Activated B cell treated with CpG ODN at 0.5 μM for 24 hours (primary cell): ENCODE measurements around the gene PCGF3. TPM values are rescaled to one million over a fixed set of nuclear protein-coding genes. Genes with fewer than 3 reads are reported as not detected.

Experiments
- ATAC-seq: fragments of 200-7000 bp; cut with Tn5 transposase; one replicate; pipeline ENCODE4 v1.10.0; 2021; ENCODE audit warnings: low read depth, mild to moderate bottlenecking, moderate library complexity
- CTCF ChIA-PET: fragments of 350-600 bp; sonication (Branson Sonifier 250); formaldehyde crosslinking; loops from one replicate; lab custom pipeline; 2021; ENCODE audit warnings: antibody characterized with exemption; lab: Charles Lee
- POLR2A ChIA-PET: fragments of 350-600 bp; sonication (Branson Sonifier 250); formaldehyde crosslinking; loops from one replicate; lab custom pipeline; 2021; ENCODE audit warnings: antibody characterized with exemption; lab: Charles Lee
- DNase-seq: peaks from one replicate; pipeline ENCODE4 v3.0.0; 2022
- H3K27ac Mint-ChIP-seq: one replicate; pipeline ENCODE4 v1.8.0; 2020; ENCODE audit warnings: mixed read lengths
- H3K27me3 Mint-ChIP-seq: one replicate; pipeline ENCODE4 v1.8.0; 2021; ENCODE audit warnings: mixed read lengths
- H3K36me3 Mint-ChIP-seq: one replicate; pipeline ENCODE4 v1.8.0; 2021; ENCODE audit warnings: low read depth, mixed read lengths
- H3K4me1 Mint-ChIP-seq: one replicate; pipeline ENCODE4 v1.8.0; 2021; ENCODE audit warnings: mixed read lengths
- H3K4me3 Mint-ChIP-seq: one replicate; pipeline ENCODE4 v1.8.0; 2020; ENCODE audit warnings: mild to moderate bottlenecking, mixed read lengths
- H3K9me3 Mint-ChIP-seq: one replicate; pipeline ENCODE4 v1.8.0; 2020; ENCODE audit warnings: mixed read lengths
- intact Hi-C: fragments of 100-400 bp; cut with micrococcal nuclease; formaldehyde crosslinking; loops from one replicate; pipeline ENCODE4 v1.15.1; 2024
- total RNA-seq: library from RNA; stranded (reverse); gene quantifications from 2 replicates; pipeline ENCODE4 v1.2.3, GENCODE V29; 2022
- TF ChIP-seq, protein P1 (sequence below): fragments of 200-600 bp; IDR thresholded peaks from one replicate; pipeline ENCODE4 v1.8.0; 2022; ENCODE audit warnings: antibody characterized with exemption, mild to moderate bottlenecking

Gene PCGF3
- total RNA-seq, 1 donor from 2014 or later: 59.2 TPM

DNA sequence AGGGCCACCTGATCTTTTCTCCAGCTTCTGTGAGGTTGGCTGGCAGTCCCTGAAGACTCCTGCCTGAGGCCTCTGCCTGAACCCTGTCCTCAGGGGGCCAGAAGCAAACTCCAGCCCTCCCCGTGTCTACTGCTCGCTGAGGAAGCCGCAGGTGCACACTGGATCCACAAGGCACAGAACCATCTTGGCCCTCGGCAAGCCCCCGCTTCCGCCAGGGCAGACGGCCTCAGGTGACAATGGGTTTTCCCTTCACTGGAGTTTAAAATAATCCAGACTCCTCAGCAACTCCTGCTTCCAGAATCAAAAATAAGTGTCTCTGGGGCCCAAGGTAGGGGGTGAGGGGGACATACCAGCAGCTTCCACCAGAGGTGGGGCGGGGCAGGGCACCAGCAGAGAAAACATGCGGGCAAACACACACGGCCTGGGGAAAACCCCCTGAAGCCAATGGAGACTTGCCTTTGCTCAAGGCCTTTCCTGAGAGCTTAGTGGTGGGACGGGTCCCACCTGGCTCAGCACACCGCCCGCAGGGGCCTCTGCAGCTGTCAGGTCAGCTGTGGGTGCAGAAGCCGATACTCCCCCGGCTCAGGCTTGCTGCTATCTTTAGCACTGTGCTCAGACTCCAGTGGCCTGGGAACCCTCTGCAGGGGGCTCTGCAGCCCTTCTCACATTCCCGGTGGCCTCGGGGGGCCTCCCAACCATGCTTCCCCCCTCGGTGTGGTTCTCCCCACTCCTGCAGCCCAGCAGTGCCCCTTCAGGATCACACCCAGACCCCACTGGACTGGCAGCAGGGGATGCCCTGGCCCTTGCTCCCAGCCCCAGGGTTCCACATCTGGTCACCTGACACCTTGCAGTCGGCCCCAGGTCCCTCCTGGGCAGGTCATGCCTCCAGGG lies 29.4 kb upstream of the PCGF3 start:
- Mint-ChIP-seq H3K4me1 (peaks cover 46% of the 10 kb centered on the region), H3K4me3 (peak overlapping the region; percentile 88), H3K27ac (peak overlapping the region; percentile 75), H3K9me3 (no peaks in the 10 kb centered on the region), H3K36me3 (peaks cover 18% of the 10 kb centered on the region), H3K27me3 (no peaks in the 10 kb centered on the region)
- POLR2A ChIA-PET: interaction anchor here (0.5 to 3.2 kb wide), 6 partner anchors 9 to 27 kb away, joined by 3 to 48 read pairs (median 3); no protein-coding TSS in a partner anchor
- CTCF ChIA-PET: interaction anchor here (0.9 kb wide), 1 partner anchor 311 kb away, joined by 3 read pairs; no protein-coding TSS in a partner anchor
- intact Hi-C loops: loop anchor here (2.0 kb wide), 2 partner anchors 257 to 311 kb away; partner anchors contain the start of genes GAK, IDUA and TMEM175
- DNase-seq: no peak
- TF ChIP-seq, protein P1, sequence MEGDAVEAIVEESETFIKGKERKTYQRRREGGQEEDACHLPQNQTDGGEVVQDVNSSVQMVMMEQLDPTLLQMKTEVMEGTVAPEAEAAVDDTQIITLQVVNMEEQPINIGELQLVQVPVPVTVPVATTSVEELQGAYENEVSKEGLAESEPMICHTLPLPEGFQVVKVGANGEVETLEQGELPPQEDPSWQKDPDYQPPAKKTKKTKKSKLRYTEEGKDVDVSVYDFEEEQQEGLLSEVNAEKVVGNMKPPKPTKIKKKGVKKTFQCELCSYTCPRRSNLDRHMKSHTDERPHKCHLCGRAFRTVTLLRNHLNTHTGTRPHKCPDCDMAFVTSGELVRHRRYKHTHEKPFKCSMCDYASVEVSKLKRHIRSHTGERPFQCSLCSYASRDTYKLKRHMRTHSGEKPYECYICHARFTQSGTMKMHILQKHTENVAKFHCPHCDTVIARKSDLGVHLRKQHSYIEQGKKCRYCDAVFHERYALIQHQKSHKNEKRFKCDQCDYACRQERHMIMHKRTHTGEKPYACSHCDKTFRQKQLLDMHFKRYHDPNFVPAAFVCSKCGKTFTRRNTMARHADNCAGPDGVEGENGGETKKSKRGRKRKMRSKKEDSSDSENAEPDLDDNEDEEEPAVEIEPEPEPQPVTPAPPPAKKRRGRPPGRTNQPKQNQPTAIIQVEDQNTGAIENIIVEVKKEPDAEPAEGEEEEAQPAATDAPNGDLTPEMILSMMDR: no peak
- peak; percentile 29 for ATAC-seq

DNA sequence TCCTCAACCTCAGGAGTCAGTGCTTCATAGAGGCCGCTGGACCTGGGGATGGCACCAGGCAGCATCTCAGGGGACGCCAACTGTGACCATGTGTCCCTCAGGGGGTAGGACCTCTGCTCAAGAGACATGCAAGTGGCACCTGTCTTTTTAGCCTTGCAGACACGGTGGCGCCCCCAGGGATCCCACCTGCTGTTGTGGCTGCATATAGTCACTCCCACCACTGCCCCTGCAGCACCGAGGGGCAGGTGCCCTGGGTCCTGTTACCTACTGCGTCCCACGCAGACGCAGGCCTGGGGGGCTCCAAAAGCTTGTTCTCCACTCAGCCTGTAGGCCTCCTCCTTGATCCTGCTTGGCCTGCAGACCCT lies 28.8 kb upstream of the PCGF3 start:
- Mint-ChIP-seq H3K27me3 (no peaks in the 10 kb centered on the region), H3K4me1 (peaks cover 46% of the 10 kb centered on the region), H3K27ac (no peak overlapping the region), H3K36me3 (peaks cover 12% of the 10 kb centered on the region), H3K9me3 (no peaks in the 10 kb centered on the region), H3K4me3 (peak overlapping the region; percentile 15)
- TF ChIP-seq, protein P1: no peak
- no peak for DNase-seq
- POLR2A ChIA-PET: interaction anchor here (1.1 to 3.2 kb wide), 2 partner anchors 13 to 23 kb away, joined by 3 to 48 read pairs; no protein-coding TSS in a partner anchor
- CTCF ChIA-PET: no interaction called here
- ATAC-seq: no peak
- intact Hi-C loops: no loop called here

DNA sequence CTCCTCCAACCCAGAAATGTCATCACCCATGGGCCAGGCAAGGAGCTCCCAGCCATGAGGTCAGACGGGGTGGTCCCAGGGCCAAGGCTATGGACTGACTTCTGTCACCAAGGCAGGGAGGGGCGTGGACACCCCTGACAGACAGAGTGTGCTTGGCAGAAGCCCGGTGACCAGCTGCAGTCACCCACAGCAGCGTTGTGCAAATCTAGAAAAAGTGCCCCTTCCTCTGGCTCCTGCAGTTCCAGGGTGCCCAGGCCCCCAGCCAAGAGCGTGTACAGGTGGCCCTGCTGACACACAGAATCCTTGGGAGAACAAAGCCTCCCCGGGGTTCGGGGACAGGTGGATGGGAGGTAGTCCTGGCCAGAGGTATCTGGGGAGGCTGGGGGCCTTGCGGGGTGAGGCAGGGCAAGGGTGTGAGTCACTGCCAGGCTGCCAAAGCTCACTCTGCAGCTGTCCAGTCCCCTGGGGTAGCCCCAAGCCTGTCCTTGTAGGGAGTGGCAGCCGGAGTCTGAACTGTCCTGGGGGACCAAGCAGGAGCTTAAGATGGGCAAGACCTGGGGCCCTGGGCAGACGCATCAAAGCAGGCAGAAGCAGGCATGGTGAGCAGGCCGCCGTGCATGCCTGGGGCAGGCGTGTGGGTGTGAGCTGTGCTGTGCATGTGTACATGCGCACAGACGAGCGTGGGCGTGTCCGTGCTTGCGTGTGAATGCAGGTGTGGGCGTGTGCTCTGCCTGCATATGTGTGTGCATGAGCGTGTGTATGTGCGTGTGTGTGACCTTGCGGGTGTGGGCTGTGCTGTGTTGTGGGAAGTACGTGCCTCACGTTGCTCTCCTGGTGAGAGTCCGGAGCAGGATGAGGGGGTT lies 28.0 kb upstream of the PCGF3 start:
- CTCF ChIA-PET: interaction anchor here (1.3 kb wide), 1 partner anchor 65 kb away, joined by 3 read pairs; no protein-coding TSS in a partner anchor
- POLR2A ChIA-PET: no interaction called here
- Mint-ChIP-seq H3K36me3 (peaks cover 5% of the 10 kb centered on the region), H3K27ac (no peak overlapping the region), H3K4me3 (no peak overlapping the region), H3K4me1 (peaks cover 46% of the 10 kb centered on the region), H3K27me3 (no peaks in the 10 kb centered on the region), H3K9me3 (no peaks in the 10 kb centered on the region)
- DNase-seq (no peak), ATAC-seq (no peak)
- intact Hi-C loops: no loop called here
- TF ChIP-seq, protein P1: no peak

DNA sequence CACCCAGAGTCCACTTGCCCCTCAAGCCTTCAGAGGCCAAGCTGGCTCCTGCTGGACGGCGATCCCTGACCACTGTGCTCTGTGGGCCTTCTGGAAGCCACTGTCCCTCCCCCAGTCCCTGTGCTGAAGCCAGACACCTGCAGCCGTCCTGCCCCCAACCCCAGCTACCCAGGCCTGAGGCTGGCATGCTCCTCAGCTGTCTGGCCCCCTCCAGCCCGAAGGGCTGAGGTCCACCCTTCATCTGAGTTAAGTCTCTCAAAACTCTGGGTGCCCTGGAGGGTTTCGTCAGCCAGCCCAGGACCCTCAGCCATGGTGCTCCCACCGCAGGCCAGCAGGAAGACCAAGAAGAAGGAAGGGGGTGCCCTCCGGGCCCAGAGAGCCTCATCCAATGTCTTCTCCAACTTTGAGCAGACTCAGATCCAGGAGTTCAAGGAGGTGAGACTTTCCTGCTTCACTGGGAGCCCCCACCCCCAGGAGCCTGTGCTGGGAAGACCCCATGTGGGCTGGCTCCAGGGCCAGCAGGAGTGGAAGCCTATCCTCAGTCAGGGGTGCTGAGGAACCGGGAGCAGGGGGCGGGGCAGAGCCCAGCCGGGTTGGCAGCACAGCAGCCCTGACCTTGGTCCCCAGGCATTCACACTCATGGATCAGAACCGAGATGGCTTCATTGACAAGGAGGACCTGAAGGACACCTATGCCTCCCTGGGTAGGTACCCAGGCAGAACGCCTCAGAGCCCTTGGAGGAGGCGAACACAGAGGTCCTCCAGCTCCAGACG lies 27.1 kb upstream of the PCGF3 start:
- no peak overlapping the region for H3K27ac Mint-ChIP-seq
- ATAC-seq (no peak), DNase-seq (no peak)

More for the DNA sequence above, 27.1 kb upstream of the PCGF3 start:
- intact Hi-C loops: no loop called here
- Mint-ChIP-seq H3K27me3 (no peaks in the 10 kb centered on the region), H3K4me1 (peaks cover 40% of the 10 kb centered on the region), H3K9me3 (no peaks in the 10 kb centered on the region), H3K36me3 (peaks cover 2% of the 10 kb centered on the region), H3K4me3 (no peak overlapping the region)
- POLR2A ChIA-PET: interaction anchor here (0.6 to 0.9 kb wide), 2 partner anchors 22 to 330 kb away, joined by 3 to 4 read pairs; no protein-coding TSS in a partner anchor
- TF ChIP-seq, protein P1: no peak
- CTCF ChIA-PET: interaction anchor here (1.3 kb wide), 1 partner anchor 64 kb away, joined by 3 read pairs; no protein-coding TSS in a partner anchor
